Erythroblast (primary cell): Measurements from ENCODE around the gene LAMC2.

ENCODE experiments used
- GATA1 ChIP-seq: IDR thresholded peaks from 2 replicates; pipeline ENCODE4 v1.6.1; 2011; ENCODE audit warnings: low read depth, mild to moderate bottlenecking, control low read depth, low read length, moderate library complexity
- POLR2A ChIP-seq: IDR thresholded peaks from 2 replicates; pipeline ENCODE4 v1.6.1; 2011; ENCODE audit warnings: mild to moderate bottlenecking, low read length

DNA sequence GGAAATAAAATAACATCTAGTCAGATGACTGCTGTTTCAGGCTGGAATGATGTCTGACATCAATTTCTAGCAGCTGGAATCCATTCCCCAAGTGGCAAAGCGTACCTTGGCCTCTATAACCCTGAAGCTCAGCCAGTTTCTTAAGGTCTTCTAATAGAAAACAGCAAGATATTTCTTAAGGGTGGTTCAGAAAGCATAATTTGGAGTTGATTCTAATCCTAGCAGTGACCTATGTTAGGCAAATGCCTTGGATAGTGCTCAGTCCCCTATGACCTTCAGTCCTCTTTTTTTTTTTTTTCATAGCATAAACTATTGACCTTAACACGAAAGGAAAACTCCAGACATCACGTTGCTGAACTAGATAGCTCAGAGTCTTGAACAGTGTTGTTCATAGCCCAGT is 56.5 kb downstream of the LAMC2 start:
- TF ChIP-seq POLR2A = no peak
- no peak for TF ChIP-seq GATA1
